ENCODE measurements around the gene GLP1R.

DNA sequence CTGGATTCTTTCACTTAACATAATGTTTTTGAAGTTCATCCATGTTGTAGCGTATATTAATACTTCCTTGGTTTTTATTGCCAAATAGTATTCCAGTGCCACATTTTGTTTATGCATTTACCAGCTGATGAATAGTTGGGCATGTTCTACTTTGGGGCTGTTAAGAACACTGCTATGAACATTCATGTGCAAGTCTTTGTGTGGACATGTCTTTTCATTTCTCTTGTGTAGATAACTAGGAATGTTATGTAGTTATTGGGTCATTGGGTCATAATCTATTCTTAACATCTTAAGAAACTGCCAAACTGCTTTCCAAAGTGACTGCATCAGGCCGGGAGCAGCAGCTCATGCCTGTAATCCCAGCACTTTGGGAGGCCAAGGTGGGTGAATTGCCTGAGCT lies 43.8 kb upstream of the GLP1R start:
- no peak for TF ChIP-seq CTCF (conservative IDR thresholded peaks at IDR 0.05; ENCODE audit: low read depth, low read length)
- TF ChIP-seq EZH2 (IDR thresholded peaks at IDR 0.05; ENCODE audit: borderline replicate concordance, low read depth, low read length, poor library complexity, severe bottlenecking) = no peak
